H1 (cell line): ENCODE results near the gene CPEB1. TPM values are rescaled to one million over a fixed set of nuclear protein-coding genes. Genes with fewer than 3 reads are reported as not detected.

Experiments
- CTCF ChIA-PET: fragments of 300-600 bp; sonication (Branson Sonifier 250); formaldehyde crosslinking; loops from one replicate; lab custom pipeline; 2021; ENCODE audit not compliant: partially characterized antibody; lab: Charles Lee
- POLR2A ChIA-PET: fragments of 300-600 bp; sonication (Branson Sonifier 250); formaldehyde crosslinking; loops from one replicate; lab custom pipeline; 2021; ENCODE audit warnings: inconsistent platforms; ENCODE audit not compliant: partially characterized antibody; lab: Charles Lee
- DNase-seq, 2 experiments: peaks; one replicate each; pipeline versions ENCODE4 v3.0.0 to v3.0.0-alpha.2; 2010 to 2022; ENCODE audit warnings: low spot score in 2 of 2, low read depth in 1 of 2, mixed read lengths in 1 of 2
- FAIRE-seq: peaks from 2 replicates; lab custom pipeline; 2011; peaks lifted over from hg19 to GRCh38; lab: Jason Lieb, UNC
- H2AFZ ChIP-seq: 2 replicates; pipeline ENCODE4 v1.8.1; 2012; ENCODE audit warnings: low read length, inconsistent platforms
- H2AK5ac ChIP-seq: 2 replicates; pipeline ENCODE4 v1.6.1; 2013; ENCODE audit warnings: low read depth, low read length
- H2BK120ac ChIP-seq: replicated peaks from 2 replicates; pipeline ENCODE3; 2013; ENCODE audit warnings: low read depth, low read length, inconsistent platforms
- H2BK12ac ChIP-seq: 2 replicates; pipeline ENCODE4 v1.6.1; 2013; ENCODE audit warnings: low read depth, low read length
- H2BK15ac ChIP-seq: 2 replicates; pipeline ENCODE4 v1.6.1; 2013; ENCODE audit warnings: low read length
- H2BK20ac ChIP-seq: 2 replicates; pipeline ENCODE4 v1.6.1; 2013; ENCODE audit warnings: low read length
- H2BK5ac ChIP-seq: 2 replicates; pipeline ENCODE4 v1.6.1; 2013; ENCODE audit warnings: low read depth, low read length
- H3K14ac ChIP-seq: 2 replicates; pipeline ENCODE4 v1.6.1; 2013; ENCODE audit warnings: inconsistent platforms; ENCODE audit not compliant: insufficient read length
- H3K18ac ChIP-seq: 2 replicates; pipeline ENCODE4 v1.6.1; 2013; ENCODE audit warnings: low read length; ENCODE audit errors: extremely low read depth
- H3K23ac ChIP-seq: 2 replicates; pipeline ENCODE4 v1.6.1; 2013; ENCODE audit warnings: inconsistent platforms; ENCODE audit not compliant: insufficient read length
- H3K23me2 ChIP-seq: 2 replicates; pipeline ENCODE4 v1.6.1; 2013; ENCODE audit warnings: low read depth, low read length
- H3K27ac ChIP-seq: 2 replicates; pipeline ENCODE4 v1.6.1; 2011; ENCODE audit warnings: low read depth, low read length, inconsistent platforms
- H3K27me3 ChIP-seq, 4 experiments: replicated peaks in 1 of 4; 1 replicate in 1 of 4; 2 replicates in 3 of 4; pipeline versions ENCODE4 v1.6.1 to v1.8.1; 2011 to 2013; ENCODE audit warnings: low read length in 3 of 4, mild to moderate bottlenecking in 3 of 4, inconsistent platforms in 2 of 4, mixed read lengths in 2 of 4, moderate library complexity in 1 of 4; ENCODE audit not compliant: control insufficient read depth in 3 of 4, insufficient read depth in 3 of 4; ENCODE audit errors: extremely low read depth in 1 of 4
- H3K36me3 ChIP-seq, 4 experiments: 2 replicates each; pipeline versions ENCODE4 v1.6.1 to v1.8.1; 2011 to 2013; ENCODE audit warnings: mild to moderate bottlenecking in 4 of 4, low read length in 3 of 4, moderate library complexity in 2 of 4, control low read depth in 1 of 4, inconsistent platforms in 1 of 4; ENCODE audit not compliant: insufficient read depth in 4 of 4, control insufficient read depth in 2 of 4
- H3K4ac ChIP-seq: replicated peaks from 2 replicates; pipeline ENCODE3; 2013; ENCODE audit warnings: low read length, low read depth, mixed read lengths, inconsistent platforms; ENCODE audit not compliant: insufficient read length
- H3K4me1 ChIP-seq, 4 experiments: replicated peaks in 1 of 4; 1 replicate in 1 of 4; 2 replicates in 3 of 4; pipeline versions ENCODE4 v1.6.1 to v1.8.1; 2011 to 2013; ENCODE audit warnings: low read length in 3 of 4, inconsistent platforms in 2 of 4, mixed read lengths in 1 of 4; ENCODE audit not compliant: insufficient read depth in 4 of 4, control insufficient read depth in 3 of 4
- H3K4me2 ChIP-seq, 2 experiments: 2 replicates each; pipeline versions ENCODE4 v1.6.1 to v1.8.1; 2011 to 2013; ENCODE audit warnings: low read depth in 2 of 2, low read length in 2 of 2, control low read depth in 1 of 2, inconsistent platforms in 1 of 2, mild to moderate bottlenecking in 1 of 2; ENCODE audit not compliant: insufficient read depth in 1 of 2
- H3K4me3 ChIP-seq, 4 experiments: fragments of 200-600, 300-600 bp in 1 of 4; sonication (generic), shearing (Covaris generic), sonication (Bioruptor Twin) in 1 of 4; 2 replicates each; pipeline versions ENCODE4 v1.5.1 to v1.8.1; 2011 to 2016; ENCODE audit warnings: low read length in 4 of 4, low read depth in 3 of 4, control low read depth in 2 of 4, inconsistent platforms in 2 of 4, mild to moderate bottlenecking in 2 of 4, mixed read lengths in 1 of 4, moderate library complexity in 1 of 4; ENCODE audit not compliant: insufficient read depth in 2 of 4; ENCODE audit errors: extremely low read depth in 1 of 4
- H3K56ac ChIP-seq: replicated peaks from 2 replicates; pipeline ENCODE3; 2013; ENCODE audit warnings: low read depth, mild to moderate bottlenecking, mixed read lengths, low read length, inconsistent platforms; ENCODE audit not compliant: insufficient read length
- H3K79me1 ChIP-seq: 2 replicates; pipeline ENCODE4 v1.6.1; 2013; ENCODE audit warnings: low read depth, low read length, control low read depth
- H3K79me2 ChIP-seq, 2 experiments: 2 replicates each; pipeline versions ENCODE4 v1.6.1 to v1.8.1; 2012 to 2013; ENCODE audit warnings: low read length in 2 of 2, mild to moderate bottlenecking in 2 of 2, inconsistent platforms in 1 of 2; ENCODE audit not compliant: insufficient read depth in 2 of 2, control insufficient read depth in 1 of 2
- H3K9ac ChIP-seq, 4 experiments: replicated peaks in 1 of 4; 1 replicate in 1 of 4; 2 replicates in 3 of 4; pipeline versions ENCODE4 v1.6.1 to v1.8.1; 2011 to 2013; ENCODE audit warnings: low read depth in 3 of 4, low read length in 3 of 4, control low read depth in 2 of 4, mild to moderate bottlenecking in 2 of 4, moderate library complexity in 2 of 4, inconsistent platforms in 1 of 4; ENCODE audit errors: extremely low read depth in 1 of 4
- H3K9me3 ChIP-seq, 2 experiments: 2 replicates each; pipeline versions ENCODE4 v1.6.1 to v1.8.1; 2012 to 2013; ENCODE audit warnings: mild to moderate bottlenecking in 2 of 2, moderate library complexity in 2 of 2, control low read depth in 1 of 2, inconsistent platforms in 1 of 2, low read depth in 1 of 2, low read length in 1 of 2, mixed read lengths in 1 of 2; ENCODE audit not compliant: insufficient read depth in 2 of 2
- H4K20me1 ChIP-seq, 2 experiments: replicated peaks in 1 of 2; 2 replicates each; pipeline versions ENCODE3 to v1.8.1; 2011 to 2013; ENCODE audit warnings: inconsistent platforms in 2 of 2, low read length in 2 of 2, mild to moderate bottlenecking in 1 of 2; ENCODE audit not compliant: insufficient read depth in 2 of 2, control insufficient read depth in 1 of 2
- H4K5ac ChIP-seq: 2 replicates; pipeline ENCODE4 v1.6.1; 2013; ENCODE audit warnings: low read length, low read depth, mixed read lengths, inconsistent platforms; ENCODE audit not compliant: insufficient read length
- H4K8ac ChIP-seq: 2 replicates; pipeline ENCODE4 v1.8.0; 2013; ENCODE audit warnings: mild to moderate bottlenecking, moderate library complexity, low read length, inconsistent platforms; ENCODE audit not compliant: insufficient read depth; ENCODE audit errors: extremely low read depth
- H4K91ac ChIP-seq: replicated peaks from 2 replicates; pipeline ENCODE3; 2013; ENCODE audit warnings: low read length, mixed read lengths, inconsistent platforms; ENCODE audit not compliant: insufficient read length
- BACH1 ChIP-seq: IDR thresholded peaks from 2 replicates; pipeline ENCODE4 v1.6.1; 2012; ENCODE audit warnings: low read length, improper control_type of control experiment
- BCL11A ChIP-seq, 2 experiments: IDR thresholded peaks; one replicate each; pipeline ENCODE4 v1.6.1; 2011; ENCODE audit warnings: low read depth in 2 of 2, low read length in 2 of 2, mild to moderate bottlenecking in 2 of 2
- CBX8 ChIP-seq: fragments of 300-800, 300-1000 bp; sonication (generic); IDR thresholded peaks from 2 replicates; pipeline ENCODE4 v1.7.1; 2016; ENCODE audit warnings: low read depth, low read length, borderline replicate concordance
- EZH2 ChIP-seq: fragments of 200-600 bp; sonication (generic); IDR thresholded peaks from 2 replicates; pipeline ENCODE4 v1.7.1; 2012; ENCODE audit warnings: low read depth, mild to moderate bottlenecking, moderate library complexity, low read length, inconsistent platforms; ENCODE audit not compliant: severe bottlenecking
- FOSL1 ChIP-seq: IDR thresholded peaks from 2 replicates; pipeline ENCODE4 v1.6.1; 2011; ENCODE audit warnings: mild to moderate bottlenecking, low read depth, low read length, moderate library complexity; ENCODE audit not compliant: insufficient read depth
- GABPA ChIP-seq: IDR thresholded peaks from 2 replicates; pipeline ENCODE4 v1.6.1; 2011; ENCODE audit warnings: mild to moderate bottlenecking, low read length, moderate library complexity, borderline replicate concordance; ENCODE audit not compliant: insufficient read depth
- HDAC2 ChIP-seq, 2 experiments: fragments of 300-600 bp in 1 of 2; sonication (generic) in 1 of 2; IDR thresholded peaks; 2 replicates each; pipeline ENCODE4 v1.6.1; 2011 to 2012; ENCODE audit warnings: low read depth in 2 of 2, low read length in 2 of 2, mild to moderate bottlenecking in 2 of 2, moderate library complexity in 2 of 2, borderline replicate concordance in 1 of 2, inconsistent platforms in 1 of 2
- KDM4A ChIP-seq: IDR thresholded peaks from one replicate; pipeline ENCODE4 v1.7.1; 2012; ENCODE audit warnings: low read depth, mild to moderate bottlenecking, moderate library complexity, low read length, inconsistent platforms; ENCODE audit not compliant: severe bottlenecking
- POLR2AphosphoS5 ChIP-seq: IDR thresholded peaks from 2 replicates; pipeline ENCODE4 v1.6.1; 2011; ENCODE audit warnings: low read depth, low read length
- SP4 ChIP-seq: IDR thresholded peaks from 2 replicates; pipeline ENCODE4 v1.6.1; 2012; ENCODE audit warnings: low read length, inconsistent platforms
- SRF ChIP-seq: IDR thresholded peaks from 2 replicates; pipeline ENCODE4 v1.6.1; 2011; ENCODE audit warnings: mild to moderate bottlenecking, low read depth, low read length, moderate library complexity
- ZNF274 ChIP-seq: IDR thresholded peaks from 2 replicates; pipeline ENCODE4 v1.7.0; 2012; ENCODE audit warnings: low read length, borderline replicate concordance; ENCODE audit errors: extremely low read depth
- polyA plus RNA-seq, 7 experiments: library from polyadenylated mRNA; depleted of rRNA in 3 of 7; stranded (reverse) in 5 of 7; unstranded in 2 of 7; fragments of >200 nt in 5 of 7; fragments of 200-250 nt in 2 of 7; gene quantifications; 1 replicate in 5 of 7; 2 replicates in 1 of 7; 4 replicates in 1 of 7; pipeline versions ENCODE4 v1.2.1 to v1.2.3, GENCODE V29; 2011 to 2013; ENCODE audit warnings: missing spikeins in 2 of 7, mixed read lengths in 2 of 7
- total RNA-seq: library from RNA; stranded (reverse); fragmentation: NEBNext Ultra II Directional; extraction: Animal tissue kit (Norgen Biotek cat#: 25700); gene quantifications from 2 replicates; pipeline ENCODE4 v1.2.1, GENCODE V29; 2021
- TF ChIP-seq, protein P1 (sequence below): IDR thresholded peaks from 2 replicates; pipeline ENCODE4 v1.6.1; 2011; ENCODE audit warnings: low read depth, mild to moderate bottlenecking, low read length; ENCODE audit not compliant: insufficient read depth

Gene CPEB1
- total and polyA plus RNA-seq, 2 of the 8 experiments (the other 6 are each of a cell fraction or from before 2014, with no cell fraction given): 4.4 to 4.5 TPM

DNA sequence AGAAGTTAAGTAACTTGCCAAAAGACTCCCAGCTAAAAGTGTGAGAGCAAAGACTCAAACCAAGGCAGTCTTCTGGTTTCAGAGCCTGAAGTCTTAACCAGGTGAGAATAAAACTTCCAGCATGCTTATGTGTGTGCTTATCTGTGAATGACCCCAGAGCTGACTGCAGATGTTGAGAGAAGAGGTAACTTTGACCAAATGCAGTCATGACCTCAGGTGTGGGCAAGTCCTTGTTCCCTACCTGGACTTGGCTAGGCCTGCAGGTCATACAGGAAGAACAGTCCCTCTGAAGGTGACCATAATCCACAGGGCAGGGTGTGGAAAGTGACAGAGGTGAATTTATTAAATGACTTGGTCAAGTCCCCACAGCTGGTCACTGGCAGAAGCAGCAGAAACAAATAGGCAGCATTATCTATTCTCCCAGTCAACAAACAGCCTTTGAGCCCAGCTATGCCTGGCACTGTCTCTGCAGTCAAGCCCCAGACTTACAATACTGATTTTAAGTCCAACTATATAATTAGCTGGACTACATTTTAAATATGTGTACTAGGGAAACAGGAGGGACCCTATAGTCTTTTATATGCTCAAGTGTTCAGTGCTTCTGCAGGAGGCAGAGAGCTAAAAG lies 3.0 kb upstream of the CPEB1 start:
- Histone ChIP-seq H4K5ac (no peak overlapping the region), H3K36me3 (peaks cover 0 to 6% (median 0%) of the 10 kb centered on the region in 4 experiments; a peak in 1 of 8 replicates), H3K4ac (no peak overlapping the region), H3K79me2 (no peaks in the 10 kb centered on the region), H3K79me1 (no peaks in the 10 kb centered on the region), H3K14ac (no peak overlapping the region), H3K23ac (no peak overlapping the region), H4K8ac (no peak overlapping the region), H2BK120ac (no peak overlapping the region), H3K27ac (no peak overlapping the region), H3K4me1 (peaks cover 0 to 5% (median 3%) of the 10 kb centered on the region in 4 experiments; a peak in 4 of 7 replicates), H3K4me2 (no peak overlapping the region), H3K9ac (no peak overlapping the region; a peak in 1 of 7 replicates), H3K56ac (no peak overlapping the region), H2AFZ (no peak overlapping the region), H2BK5ac (no peak overlapping the region), H2BK12ac (no peak overlapping the region), H3K9me3 (peaks cover 0 to 7% of the 10 kb centered on the region in 2 experiments; a peak in 2 of 4 replicates), H3K4me3 (no peak overlapping the region), H3K18ac (no peak overlapping the region), H2BK20ac (no peak overlapping the region), H3K27me3 (peaks cover 25 to 53% (median 49%) of the 10 kb centered on the region in 4 experiments), H4K20me1 (peaks cover 0 to 2% of the 10 kb centered on the region in 2 experiments), H3K23me2 (peaks cover 9% of the 10 kb centered on the region; the same call in 1 of the 2 replicates), H2AK5ac (0 out of 2 replicates have a peak overlapping the region, but pooled peaks have one; percentile 13), H2BK15ac (no peak overlapping the region), H4K91ac (no peak overlapping the region)
- ChIA-PET CTCF (interaction anchor here (0.7 to 2.1 kb wide), 6 partner anchors 10 to 350 kb away, joined by 3 to 12 read pairs (median 4); no protein-coding TSS in a partner anchor), POLR2A (interaction anchor here (0.7 kb wide), 1 partner anchor 59 kb away, joined by 3 read pairs; no protein-coding TSS in a partner anchor)
- DNase-seq (no peak), FAIRE-seq (no peak)
- TF ChIP-seq CBX8 (no peak), POLR2AphosphoS5 (no peak), SRF (no peak), FOSL1 (no peak), GABPA (no peak), SP4 (no peak), BACH1 (no peak), ZNF274 (no peak), BCL11A (IDR thresholded peaks at IDR 0.05; ENCODE audit: low read depth in 2 of 2, low read length in 2 of 2) (no peak), HDAC2 (IDR thresholded peaks at IDR 0.05; ENCODE audit: borderline replicate concordance in 1 of 2, low read depth in 2 of 2, low read length in 2 of 2) (no peak), KDM4A (no peak), EZH2 (no peak)
- TF ChIP-seq, protein P1, sequence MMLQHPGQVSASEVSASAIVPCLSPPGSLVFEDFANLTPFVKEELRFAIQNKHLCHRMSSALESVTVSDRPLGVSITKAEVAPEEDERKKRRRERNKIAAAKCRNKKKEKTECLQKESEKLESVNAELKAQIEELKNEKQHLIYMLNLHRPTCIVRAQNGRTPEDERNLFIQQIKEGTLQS: no peak
